Measurements from ENCODE around the gene ZNF516. TPM values are rescaled to one million over a fixed set of nuclear protein-coding genes. Genes with fewer than 3 reads are reported as not detected.
"Not testable (repeated sequence)": the region's sequence is repeated elsewhere in the genome, so short reads cannot be mapped to it uniquely, and the experiment has no call there.

Gene ZNF516
- total RNA-seq, 3 donors from 2014 or later (not counting 1 experiment from before 2014, with no cell fraction given) = 49.1 to 60.0 (median 52.4) TPM

GRCh38 chr18:76474824-76475223 lies 20.2 kb downstream of the ZNF516 start:
- H3K36me3 ChIP-seq (ENCODE audit: control insufficient read depth, insufficient read depth, low read length) = no peaks in the 10 kb centered on the region
- intact Hi-C loops (cut with micrococcal nuclease) = no loop called here
- WGBS (ENCODE audit: insufficient coverage) = no CpG with 5 or more reads among the region's 1 CpG
- H3K4me1 ChIP-seq (ENCODE audit: control insufficient read depth, insufficient read depth, low read length) = peaks cover 4% of the 10 kb centered on the region
- ATAC-seq (no peak), DNase-seq (no peak)
- no peak overlapping the region for H3K4me3 ChIP-seq (ENCODE audit: low read length)
- Mint-ChIP-seq H3K4me1 (peaks cover 59 to 63% of the 10 kb centered on the region in 2 donors), H3K9me3 (no peaks in the 10 kb centered on the region), H3K27ac (peak overlapping the region in 1 of 2 donors; percentile 11), H3K27me3 (ENCODE audit: low read depth in 2 of 2) (no peaks in the 10 kb centered on the region), H3K4me3 (peak overlapping the region; percentile 9), H3K36me3 (no peaks in the 10 kb centered on the region)
- no peaks in the 10 kb centered on the region for H3K27me3 ChIP-seq (ENCODE audit: control insufficient read depth, insufficient read depth, low read length)
- no peak for TF ChIP-seq CTCF (IDR thresholded peaks at IDR 0.05)
- no peaks in the 10 kb centered on the region for H3K9me3 ChIP-seq (ENCODE audit: control insufficient read depth, insufficient read depth, low read length)
- H3K27ac ChIP-seq (ENCODE audit: low read length) = no peak overlapping the region

GRCh38 chr18:76473521-76473920 lies 21.5 kb downstream of the ZNF516 start:
- ATAC-seq; H3K4me3 Mint-ChIP-seq; H3K36me3 ChIP-seq (ENCODE audit: control insufficient read depth, insufficient read depth, low read length); H3K4me3 ChIP-seq (ENCODE audit: low read length); H3K36me3 Mint-ChIP-seq; H3K9me3 Mint-ChIP-seq; H3K27ac ChIP-seq (ENCODE audit: low read length); H3K4me1 ChIP-seq (ENCODE audit: control insufficient read depth, insufficient read depth, low read length); intact Hi-C loops (cut with micrococcal nuclease); H3K9me3 ChIP-seq (ENCODE audit: control insufficient read depth, insufficient read depth, low read length); H3K27me3 ChIP-seq (ENCODE audit: control insufficient read depth, insufficient read depth, low read length); H3K27me3 Mint-ChIP-seq (ENCODE audit: low read depth in 2 of 2); DNase-seq: not testable (repeated sequence)
- WGBS (ENCODE audit: insufficient coverage) = 89% methylated on average over 9 of the region's 9 CpGs
- peak overlapping the region in 1 of 2 donors; percentile 11 for H3K27ac Mint-ChIP-seq
- peaks cover 65 to 69% of the 10 kb centered on the region in 2 donors for H3K4me1 Mint-ChIP-seq

GRCh38 chr18:76472829-76473228 lies 22.2 kb downstream of the ZNF516 start:
- Mint-ChIP-seq H3K4me1 (peaks cover 68 to 72% of the 10 kb centered on the region in 2 donors), H3K27me3 (ENCODE audit: low read depth in 2 of 2) (no peaks in the 10 kb centered on the region), H3K36me3 (no peaks in the 10 kb centered on the region), H3K4me3 (no peak overlapping the region), H3K27ac (no peak overlapping the region), H3K9me3 (no peaks in the 10 kb centered on the region)
- intact Hi-C loops (cut with micrococcal nuclease) = no loop called here
- Histone ChIP-seq H3K4me1 (ENCODE audit: control insufficient read depth, insufficient read depth, low read length) (peaks cover 12% of the 10 kb centered on the region), H3K9me3 (ENCODE audit: control insufficient read depth, insufficient read depth, low read length) (no peaks in the 10 kb centered on the region), H3K27ac (ENCODE audit: low read length) (no peak overlapping the region), H3K36me3 (ENCODE audit: control insufficient read depth, insufficient read depth, low read length) (no peaks in the 10 kb centered on the region), H3K27me3 (ENCODE audit: control insufficient read depth, insufficient read depth, low read length) (no peaks in the 10 kb centered on the region), H3K4me3 (ENCODE audit: low read length) (no peak overlapping the region)
- no peak for TF ChIP-seq CTCF (IDR thresholded peaks at IDR 0.05)
- DNase-seq (no peak), ATAC-seq (no peak)
- no CpG with 5 or more reads among the region's 3 CpGs for WGBS (ENCODE audit: insufficient coverage)

- Histone ChIP-seq H3K9me3 (ENCODE audit: control insufficient read depth, insufficient read depth, low read length) (no peaks in the 10 kb centered on the region), H3K27me3 (ENCODE audit: control insufficient read depth, insufficient read depth, low read length) (no peaks in the 10 kb centered on the region), H3K4me1 (ENCODE audit: control insufficient read depth, insufficient read depth, low read length) (peaks cover 24% of the 10 kb centered on the region), H3K4me3 (ENCODE audit: low read length) (no peak overlapping the region), H3K36me3 (ENCODE audit: control insufficient read depth, insufficient read depth, low read length) (no peaks in the 10 kb centered on the region), H3K27ac (ENCODE audit: low read length) (no peak overlapping the region)
- no peak for ATAC-seq
- intact Hi-C loops (cut with micrococcal nuclease) = no loop called here
- Mint-ChIP-seq H3K27me3 (ENCODE audit: low read depth in 2 of 2) (no peaks in the 10 kb centered on the region), H3K36me3 (no peaks in the 10 kb centered on the region), H3K27ac (peak overlapping the region in 1 of 2 donors; percentile 40), H3K4me1 (peaks cover 65 to 71% of the 10 kb centered on the region in 2 donors), H3K4me3 (no peak overlapping the region), H3K9me3 (no peaks in the 10 kb centered on the region)
- 89% methylated on average over 12 of the region's 12 CpGs for WGBS (ENCODE audit: insufficient coverage)
- DNase-seq = no peak
- TF ChIP-seq CTCF (IDR thresholded peaks at IDR 0.05) = no peak
Observed at GRCh38 chr18:76471593-76471992, 23.4 kb downstream of the ZNF516 start.
